ENCODE data around the gene CENPT. TPM values are rescaled to one million over a fixed set of nuclear protein-coding genes. Genes with fewer than 3 reads are reported as not detected.

The CENPT gene
- total RNA-seq, 4 donors from 2014 or later, result 140 to 311 (median 201) TPM

GRCh38 chr16:67807148-67807682, 40.3 kb downstream of the CENPT start:
- Histone ChIP-seq H3K36me3 (peaks cover 5% of the 10 kb centered on the region), H3K27ac (peak overlapping the region; percentile 55), H3K27me3 (no peaks in the 10 kb centered on the region), H3K9me3 (no peaks in the 10 kb centered on the region), H3K4me3 (peak overlapping the region; percentile 95), H3K4me1 (peaks cover 18% of the 10 kb centered on the region)
- WGBS, result 28% methylated on average over 24 of the region's 24 CpGs
- TF ChIP-seq POLR2AphosphoS5 (IDR thresholded peaks at IDR 0.05), result no peak
- no peak for DNase-seq (ENCODE audit: low spot score in 2 of 2)

- no peaks in the 10 kb centered on the region for H3K27me3 ChIP-seq
- H3K36me3 ChIP-seq, result peaks cover 5% of the 10 kb centered on the region
- H3K4me1 ChIP-seq, result peaks cover 18% of the 10 kb centered on the region
- no peaks in the 10 kb centered on the region for H3K9me3 ChIP-seq
- peak within 1 kb of the TSS; percentile 84 for H3K27ac ChIP-seq
- peak in 2 of 3 donors; percentile 44 to 51 for TF ChIP-seq POLR2AphosphoS5 (IDR thresholded peaks at IDR 0.05)
- TF ChIP-seq POLR2A (IDR thresholded peaks at IDR 0.05), result peak in 1 of 2 donors; percentile 70
- TF ChIP-seq EP300 (IDR thresholded peaks at IDR 0.05), result no peak
- TF ChIP-seq CTCF (IDR thresholded peaks at IDR 0.05), result no peak
- H3K4me3 ChIP-seq, result peak within 1 kb of the TSS; percentile 95
- peak; percentile 99 for DNase-seq (ENCODE audit: low spot score in 2 of 2)
- under 1% methylated on average over 16 of the region's 54 CpGs for WGBS
Observed at GRCh38 chr16:67806428-67807147, 40.9 kb downstream of the CENPT start, which contains the start of the genes RANBP10 and TSNAXIP1. RANBP10 (minus strand) TSS chr16:67806560; CDS start chr16:67806536, 24 bp downstream. TSNAXIP1 (plus strand) TSS chr16:67806889; CDS start chr16:67807150, 261 bp downstream.

- peaks cover 21% of the 10 kb centered on the region for H3K4me1 ChIP-seq
- TF ChIP-seq CTCF (IDR thresholded peaks at IDR 0.05) (no peak), EP300 (IDR thresholded peaks at IDR 0.05) (no peak), POLR2AphosphoS5 (IDR thresholded peaks at IDR 0.05) (no peak), POLR2A (IDR thresholded peaks at IDR 0.05) (no peak)
- DNase-seq (ENCODE audit: low spot score in 2 of 2), result no peak
Observed at GRCh38 chr16:67805718-67806427, 41.6 kb downstream of the CENPT start.

GRCh38 chr16:67804853-67805542, 42.5 kb downstream of the CENPT start:
- no peak for TF ChIP-seq CTCF (IDR thresholded peaks at IDR 0.05)
- no peak for TF ChIP-seq EP300 (IDR thresholded peaks at IDR 0.05)
- no peak for TF ChIP-seq POLR2AphosphoS5 (IDR thresholded peaks at IDR 0.05)
- TF ChIP-seq POLR2A (IDR thresholded peaks at IDR 0.05), result no peak
- Histone ChIP-seq H3K9me3 (no peaks in the 10 kb centered on the region), H3K4me1 (peaks cover 30% of the 10 kb centered on the region), H3K27ac (peak overlapping the region; percentile 27), H3K36me3 (peaks cover 5% of the 10 kb centered on the region), H3K4me3 (peak overlapping the region; percentile 95), H3K27me3 (no peaks in the 10 kb centered on the region)
- no peak for DNase-seq (ENCODE audit: low spot score in 2 of 2)
- 96% methylated on average over 4 of the region's 4 CpGs for WGBS

More at GRCh38 chr16:67805718-67806427, 41.6 kb downstream of the CENPT start:
- Histone ChIP-seq H3K27me3 (no peaks in the 10 kb centered on the region), H3K9me3 (no peaks in the 10 kb centered on the region), H3K36me3 (peaks cover 5% of the 10 kb centered on the region), H3K4me3 (peak overlapping the region; percentile 95), H3K27ac (peak overlapping the region; percentile 84)
- 0% methylated on average over 12 of the region's 26 CpGs for WGBS

- peaks cover 8% of the 10 kb centered on the region for H3K36me3 ChIP-seq
- no peak overlapping the region for H3K4me3 ChIP-seq
- H3K27me3 ChIP-seq, result no peaks in the 10 kb centered on the region
- no peak for DNase-seq (ENCODE audit: low spot score in 2 of 2)
- WGBS, result 57% methylated on average over 3 of the region's 3 CpGs
- no peak for TF ChIP-seq POLR2AphosphoS5 (IDR thresholded peaks at IDR 0.05)
- TF ChIP-seq EP300 (IDR thresholded peaks at IDR 0.05), result no peak
- TF ChIP-seq CTCF (IDR thresholded peaks at IDR 0.05), result no peak
- no peak for TF ChIP-seq POLR2A (IDR thresholded peaks at IDR 0.05)
- peaks cover 30% of the 10 kb centered on the region for H3K4me1 ChIP-seq
- no peak overlapping the region for H3K27ac ChIP-seq
- no peaks in the 10 kb centered on the region for H3K9me3 ChIP-seq
Observed at GRCh38 chr16:67803894-67804293, 43.6 kb downstream of the CENPT start.
